GM18868 (cell line): ENCODE data around the gene GPX2.

Experiments
- ATAC-seq: cut with Tn5 transposase; IDR thresholded peaks from one replicate; pipeline ENCODE4 v1.9.1; 2021; ENCODE audit warnings: mild to moderate bottlenecking, moderate library complexity; ENCODE audit not compliant: unreplicated experiment

Gene GPX2

GRCh38 chr14:64940336-64940910 lies 2.1 kb downstream of the GPX2 start:
- no peak for ATAC-seq

- ATAC-seq: no peak
These were observed 2.7 kb downstream of the GPX2 start for GRCh38 chr14:64939817-64940190.

DNA sequence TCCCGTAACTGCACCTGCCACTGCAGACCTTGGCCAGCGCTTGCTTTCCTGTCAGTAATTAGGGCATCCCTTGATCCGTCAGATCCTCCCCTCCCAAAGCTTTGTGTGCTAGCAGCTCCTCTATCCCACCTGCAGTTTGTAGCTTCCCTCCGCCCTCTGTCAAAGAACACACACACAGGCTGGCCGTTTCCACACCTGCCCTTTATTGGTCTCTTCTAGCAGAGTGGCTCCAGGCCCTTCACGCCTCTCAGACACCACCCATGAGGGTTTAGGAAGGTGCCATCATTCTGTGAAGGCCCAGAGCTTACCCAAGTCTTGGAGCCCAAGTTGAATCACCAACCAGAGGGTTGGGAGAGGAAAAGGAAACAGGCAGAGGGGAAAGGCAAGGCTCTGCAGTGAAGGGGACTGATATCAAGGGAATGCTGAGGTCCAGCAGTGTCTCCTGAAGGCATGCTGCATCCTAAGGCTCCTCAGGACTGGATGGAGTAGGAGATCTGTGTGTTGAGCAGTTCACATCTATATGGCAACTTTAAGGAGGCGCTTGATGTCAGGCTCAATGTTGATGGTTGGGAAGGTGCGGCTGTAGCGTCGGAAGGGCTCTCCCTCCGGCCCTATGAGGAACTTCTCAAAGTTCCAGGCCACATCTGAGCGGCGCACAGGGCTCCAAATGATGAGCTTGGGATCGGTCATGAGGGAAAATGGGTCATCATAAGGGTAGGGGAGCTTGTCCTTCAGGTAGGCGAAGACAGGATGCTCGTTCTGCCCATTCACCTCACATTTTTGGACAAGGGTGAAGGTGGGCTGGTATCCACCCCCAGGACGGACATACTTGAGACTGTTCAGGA lies 3.4 kb downstream of the GPX2 start:
- no peak for ATAC-seq

GRCh38 chr14:64937821-64938193 lies 4.7 kb downstream of the GPX2 start:
- no peak for ATAC-seq

- ATAC-seq: no peak
These were observed 5.2 kb downstream of the GPX2 start for GRCh38 chr14:64937171-64937820.

DNA sequence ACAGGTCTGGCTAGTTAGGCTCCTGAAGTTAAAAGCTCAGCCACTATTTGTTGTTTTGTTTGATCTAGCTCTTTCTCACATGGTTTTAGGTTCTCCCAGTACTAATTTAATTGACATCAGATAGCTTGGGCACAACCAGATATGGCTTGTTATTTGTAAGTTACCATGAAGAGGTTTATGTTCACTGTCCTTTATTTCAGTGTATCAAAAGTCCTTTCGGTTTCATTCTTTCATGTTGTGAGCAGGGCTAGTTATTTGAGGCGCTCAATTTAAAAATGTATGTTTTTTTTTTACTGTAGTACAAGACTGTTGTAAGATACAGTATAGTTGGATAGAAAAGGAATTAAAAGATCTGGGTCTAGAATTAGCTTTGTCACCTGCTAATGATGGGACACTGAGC lies 7.0 kb downstream of the GPX2 start:
- no peak for ATAC-seq

- no peak for ATAC-seq
These were observed 8.1 kb downstream of the GPX2 start for GRCh38 chr14:64934338-64934929.

- ATAC-seq: no peak
These were observed 10.3 kb downstream of the GPX2 start for GRCh38 chr14:64932231-64932630.

DNA sequence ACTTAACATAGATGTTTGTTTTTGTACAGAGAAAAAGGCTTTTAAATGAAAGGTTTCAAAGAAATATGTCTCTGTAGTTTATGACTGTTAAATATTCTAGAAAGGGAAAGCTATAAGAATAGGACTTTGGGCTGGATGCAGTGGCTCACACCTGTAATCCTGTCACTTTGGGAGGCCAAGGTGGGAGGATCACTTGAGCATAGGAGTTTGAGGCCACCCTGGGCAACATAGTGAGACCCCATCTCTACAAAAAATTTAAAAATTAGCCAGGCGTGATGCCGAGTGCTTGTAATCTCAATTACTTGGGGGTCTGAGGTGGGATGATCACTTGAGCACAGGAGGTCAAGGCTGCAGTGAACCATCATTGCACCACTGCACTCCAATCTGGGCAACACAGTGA lies 11.4 kb downstream of the GPX2 start:
- no peak for ATAC-seq

GRCh38 chr14:64930085-64930843 lies 12.3 kb downstream of the GPX2 start:
- no peak for ATAC-seq

- ATAC-seq: no peak
These were observed 13.6 kb downstream of the GPX2 start for GRCh38 chr14:64929014-64929359.

- ATAC-seq: peak; percentile 85
These were observed 14.1 kb downstream of the GPX2 start for GRCh38 chr14:64928239-64929013.

DNA sequence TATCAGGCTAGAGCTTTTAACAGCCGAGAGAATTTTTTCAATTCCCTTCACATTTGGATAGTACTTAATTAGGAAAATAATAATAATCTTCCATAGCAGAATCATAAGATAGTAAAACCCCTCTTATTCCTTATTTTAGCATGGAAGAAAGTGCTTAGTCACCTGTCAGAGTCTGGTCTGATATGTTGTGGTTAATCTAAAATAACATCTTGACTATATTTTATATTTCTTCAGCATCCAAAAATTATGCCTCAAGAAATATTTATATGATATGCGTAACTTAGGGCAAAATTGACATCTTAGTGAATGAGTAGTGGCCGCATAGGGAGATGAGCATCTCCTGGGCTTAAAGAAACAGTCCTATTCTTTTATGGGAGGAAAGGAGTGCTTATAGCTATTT lies 15.5 kb downstream of the GPX2 start:
- no peak for ATAC-seq

DNA sequence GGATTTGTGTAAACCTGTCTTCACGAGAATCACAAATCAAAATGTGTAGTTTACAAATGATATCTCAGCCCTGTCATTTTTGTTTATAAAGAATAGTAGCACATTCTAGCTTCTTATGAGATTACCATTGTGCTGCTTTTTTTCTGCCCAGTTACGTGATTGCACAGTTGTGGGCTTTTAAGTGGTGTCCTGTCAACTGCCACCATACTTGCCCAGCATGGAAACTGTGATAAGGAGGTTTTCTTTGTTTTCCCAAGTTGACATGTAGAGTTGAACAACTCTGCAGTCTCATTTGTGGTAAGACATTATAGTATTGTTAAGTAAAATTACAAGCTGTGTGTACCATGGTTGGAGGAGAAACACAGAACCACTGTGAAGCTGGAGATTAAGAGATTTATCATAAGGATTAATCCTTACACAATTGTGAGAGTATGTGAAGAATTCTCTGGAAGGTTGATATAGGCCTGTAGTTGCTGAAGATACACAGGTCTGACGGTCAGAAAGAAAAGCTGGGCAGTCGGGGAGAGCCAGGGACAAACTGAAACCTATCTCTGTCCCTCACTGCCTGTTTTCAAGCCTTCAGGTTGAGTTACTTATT lies 16.0 kb downstream of the GPX2 start:
- no peak for ATAC-seq

DNA sequence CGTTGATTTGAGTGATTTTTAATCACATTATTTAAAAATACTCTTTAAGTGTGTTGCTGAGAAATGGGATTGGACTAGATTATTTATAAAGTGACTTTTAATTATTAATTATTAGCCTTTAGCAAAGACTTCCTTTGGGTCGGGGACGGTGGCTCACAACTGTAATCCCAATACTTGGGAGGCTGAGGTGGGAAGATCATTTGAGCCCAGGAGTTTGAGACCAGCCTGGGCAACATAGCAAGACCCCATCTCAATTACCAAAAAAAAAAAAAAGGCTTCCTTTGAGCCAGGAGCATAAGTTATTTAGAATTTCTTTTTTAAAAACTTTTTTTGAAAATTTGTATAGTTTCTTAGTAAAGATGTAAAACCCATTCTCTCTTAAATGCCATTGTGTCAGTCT lies 19.5 kb downstream of the GPX2 start:
- no peak for ATAC-seq

DNA sequence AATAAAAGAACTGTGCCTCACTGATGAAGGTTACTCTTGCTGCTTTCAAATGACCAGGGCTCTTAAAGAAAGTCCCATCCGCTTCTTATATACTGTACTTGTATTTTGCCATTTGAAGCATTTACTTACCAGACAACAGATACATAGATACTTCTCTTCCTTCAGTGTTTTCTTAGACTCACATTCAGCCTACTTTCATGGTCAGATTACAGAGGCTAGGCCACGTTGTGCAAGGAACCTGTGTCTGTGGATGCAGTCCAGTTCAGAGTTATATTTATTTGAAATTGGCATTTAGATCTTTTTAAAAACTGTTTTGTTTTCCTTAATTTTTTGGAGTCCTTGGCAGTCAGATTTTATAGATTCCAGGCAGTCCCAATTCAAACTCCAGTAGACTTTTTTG lies 22.1 kb downstream of the GPX2 start:
- no peak for ATAC-seq

- ATAC-seq: no peak
These were observed 22.9 kb downstream of the GPX2 start for GRCh38 chr14:64919618-64920017.

DNA sequence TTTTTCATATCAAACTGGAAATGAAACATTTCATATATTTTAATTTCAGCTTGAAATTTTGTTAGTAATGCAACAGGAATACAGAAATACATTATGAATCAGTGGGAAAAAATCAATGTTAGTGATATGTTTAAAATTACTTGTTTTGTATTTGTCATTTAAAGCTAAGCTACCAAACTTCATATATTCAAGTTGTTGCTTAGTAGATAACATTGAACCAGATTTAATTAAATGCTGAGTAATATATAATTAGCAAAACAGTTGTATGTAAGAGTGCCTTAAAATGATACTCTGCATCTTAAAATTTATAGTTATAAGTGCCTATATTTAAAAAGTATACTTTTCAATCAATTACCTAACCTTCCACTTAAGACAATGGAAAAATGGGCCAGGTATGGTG lies 23.3 kb downstream of the GPX2 start:
- no peak for ATAC-seq

- ATAC-seq: no peak
These were observed 24.3 kb downstream of the GPX2 start for GRCh38 chr14:64918216-64918615.

GRCh38 chr14:64915797-64916196 lies 26.7 kb downstream of the GPX2 start:
- no peak for ATAC-seq
